Anterior cingulate cortex (tissue), 58 donors: Measurements from ENCODE around the gene LRRC3.

ENCODE experiments used
- DNase-seq, 58 donors: peaks; one replicate each; lab custom pipeline; 2025; lab: John Stamatoyannopoulos, UW

The LRRC3 gene

GRCh38 chr21:44507673-44508425 is 52.5 kb downstream of the LRRC3 start:
- DNase-seq, result no peak

DNA sequence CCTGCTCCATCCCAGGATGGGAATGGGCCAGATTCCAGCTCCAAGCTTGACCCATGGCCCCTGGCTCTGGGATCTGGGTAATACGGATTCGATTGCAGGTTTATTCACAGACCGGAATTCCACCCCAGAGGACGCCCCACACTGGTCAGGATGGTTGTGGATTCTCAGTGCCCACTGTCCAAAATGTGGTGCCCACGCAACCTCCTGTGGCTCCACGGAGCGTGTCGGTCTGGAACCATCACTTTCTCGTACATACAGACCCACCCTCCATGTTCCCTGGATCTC is 53.1 kb downstream of the LRRC3 start:
- DNase-seq, result no peak

- DNase-seq, result no peak
These were observed 53.6 kb downstream of the LRRC3 start for GRCh38 chr21:44508711-44509445.

GRCh38 chr21:44509539-44509938 is 54.2 kb downstream of the LRRC3 start:
- peak in 7 of 58 donors; percentile 11 to 44 (median 20) for DNase-seq

DNA sequence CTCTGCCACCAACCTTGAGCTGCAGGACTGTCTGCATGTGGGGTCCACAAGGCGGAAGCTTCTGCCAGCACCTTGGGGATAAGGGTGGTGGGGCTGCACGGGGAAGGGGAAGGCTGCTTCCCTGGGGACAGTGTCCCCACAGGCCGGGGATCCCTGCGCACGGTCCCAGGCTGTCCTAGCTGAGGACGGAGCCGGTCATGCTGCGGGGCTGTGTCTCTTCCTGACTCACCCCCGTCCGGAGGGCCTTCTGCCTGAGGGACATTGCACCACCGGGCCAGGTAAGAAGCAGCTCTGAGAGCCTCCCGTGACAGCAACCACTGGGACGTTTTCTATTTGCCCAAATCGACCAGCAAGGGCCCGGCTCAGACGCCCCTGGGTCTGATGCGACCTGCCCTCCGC is 54.8 kb downstream of the LRRC3 start:
- DNase-seq, result no peak

DNA sequence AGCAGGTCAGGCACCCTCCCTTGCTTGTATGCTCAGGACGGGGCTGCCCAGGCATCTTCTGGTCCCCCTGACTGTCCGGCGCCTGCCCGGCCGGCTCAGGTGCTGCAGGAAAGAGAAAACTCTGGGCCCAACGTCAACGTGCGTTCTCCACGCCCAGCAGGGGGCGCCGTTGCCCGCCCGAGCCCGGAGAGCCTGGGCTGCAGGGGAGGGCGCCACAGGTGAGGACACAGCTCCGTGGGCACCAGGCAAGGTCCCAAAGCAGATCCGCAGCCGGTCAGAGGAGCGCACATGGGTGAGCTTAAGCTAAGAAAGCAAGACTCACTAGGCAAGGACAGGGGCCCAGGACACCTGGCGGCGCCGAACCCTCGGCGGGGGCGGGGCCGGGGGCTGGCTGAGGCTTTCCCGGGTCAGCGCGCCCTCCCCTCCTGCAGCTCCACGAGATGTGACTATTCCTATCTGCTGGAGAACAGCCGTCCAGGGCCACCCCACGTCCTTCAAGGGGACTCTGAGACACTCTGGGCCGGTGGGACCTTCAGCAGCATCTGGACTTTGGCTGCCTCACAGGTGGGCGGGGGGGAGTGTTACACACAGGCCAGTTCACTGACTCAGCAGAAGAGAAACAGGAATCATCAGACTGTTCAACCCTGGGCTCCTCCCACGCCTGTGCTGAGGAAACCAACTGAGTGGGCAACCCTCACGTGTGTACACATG is 55.4 kb downstream of the LRRC3 start:
- peak in 6 of 58 donors; percentile 0 to 34 (median 9) for DNase-seq

- peak in 4 of 58 donors; percentile 4 to 34 (median 15) for DNase-seq
These were observed 56.1 kb downstream of the LRRC3 start for GRCh38 chr21:44511219-44511937.
